Smooth muscle cell of the brain vasculature (primary cell): Measurements from ENCODE around the gene DMXL1.

ENCODE experiments used
- DNase-seq: peaks from one replicate; pipeline ENCODE4 v3.0.0-alpha.2; 2012; ENCODE audit warnings: low read depth, low spot score

Gene DMXL1

GRCh38 chr5:119290161-119290569, 219.3 kb downstream of the DMXL1 start:
- DNase-seq: no peak

- DNase-seq: no peak
Observed at GRCh38 chr5:119290607-119291006, 219.7 kb downstream of the DMXL1 start.

GRCh38 chr5:119291056-119291455, 220.2 kb downstream of the DMXL1 start:
- no peak for DNase-seq

GRCh38 chr5:119291877-119292276, 221.0 kb downstream of the DMXL1 start:
- DNase-seq: no peak

- no peak for DNase-seq
Observed at GRCh38 chr5:119292701-119293515, 222.0 kb downstream of the DMXL1 start.

- no peak for DNase-seq
Observed at GRCh38 chr5:119293516-119293829, 222.6 kb downstream of the DMXL1 start.
